Liver (tissue), 3 donors: ENCODE measurements around the gene CDH13.

Source experiments
- GABPA ChIP-seq, 2 donors: IDR thresholded peaks in 1 of 2; conservative IDR thresholded peaks in 1 of 2; 2 replicates each; pipeline ENCODE4 v1.6.1; 2016; ENCODE audit warnings: antibody characterized with exemption in 2 of 2, mild to moderate bottlenecking in 1 of 2, moderate library complexity in 1 of 2
- JUND ChIP-seq, 2 donors: IDR thresholded peaks; 2 replicates each; pipeline ENCODE4 v1.6.1; 2016; ENCODE audit warnings: antibody characterized with exemption in 2 of 2
- RAD21 ChIP-seq, 2 donors: IDR thresholded peaks; 2 replicates each; pipeline ENCODE4 v1.6.1; 2016; ENCODE audit warnings: antibody characterized with exemption in 2 of 2, mild to moderate bottlenecking in 2 of 2
- SP1 ChIP-seq: IDR thresholded peaks from 2 replicates; pipeline ENCODE4 v1.6.1; 2018; ENCODE audit warnings: antibody characterized with exemption, mild to moderate bottlenecking
- TAF1 ChIP-seq: conservative IDR thresholded peaks from 2 replicates; pipeline ENCODE4 v1.6.1; 2016; ENCODE audit warnings: antibody characterized with exemption, mild to moderate bottlenecking
- TF ChIP-seq, protein P1 (sequence below): fragments of 150-350 bp; IDR thresholded peaks from 2 replicates; pipeline ENCODE4 v1.5.1; 2017; ENCODE audit warnings: improper control_type of control experiment, low read depth, low read length; ENCODE audit not compliant: missing input control
- TF ChIP-seq, protein P2 (sequence below): IDR thresholded peaks from 2 replicates; pipeline ENCODE4 v1.6.1; 2016; ENCODE audit warnings: antibody characterized with exemption
- TF ChIP-seq, protein P3 (sequence below): IDR thresholded peaks from 2 replicates; pipeline ENCODE4 v1.6.1; 2016; ENCODE audit warnings: antibody characterized with exemption, mild to moderate bottlenecking
- TF ChIP-seq, protein P4 (sequence below): IDR thresholded peaks from 2 replicates; pipeline ENCODE4 v1.6.1; 2016; ENCODE audit warnings: antibody characterized with exemption
- donor health status: healthy.
- donor health status: healthy.

DNA sequence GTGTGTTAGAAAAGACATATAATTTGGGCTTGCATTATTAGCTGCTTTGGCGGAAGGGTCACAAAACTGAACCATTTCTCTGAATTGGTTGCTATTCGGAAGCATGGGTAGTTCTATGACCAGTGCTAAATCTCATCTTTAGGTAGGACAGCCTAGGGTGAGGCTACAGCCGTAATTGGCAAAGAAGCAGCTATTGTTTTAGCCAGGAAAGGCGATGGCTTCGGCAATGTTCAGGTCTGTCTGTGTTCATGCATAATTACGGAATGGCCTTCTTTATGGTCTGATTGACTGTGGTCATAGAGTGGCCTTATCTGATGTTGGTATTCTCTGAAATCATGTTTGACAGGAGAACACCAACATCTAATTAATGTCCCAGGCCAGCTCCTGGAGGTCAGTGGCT is 812.6 kb downstream of the CDH13 start:
- TF ChIP-seq, protein P1, sequence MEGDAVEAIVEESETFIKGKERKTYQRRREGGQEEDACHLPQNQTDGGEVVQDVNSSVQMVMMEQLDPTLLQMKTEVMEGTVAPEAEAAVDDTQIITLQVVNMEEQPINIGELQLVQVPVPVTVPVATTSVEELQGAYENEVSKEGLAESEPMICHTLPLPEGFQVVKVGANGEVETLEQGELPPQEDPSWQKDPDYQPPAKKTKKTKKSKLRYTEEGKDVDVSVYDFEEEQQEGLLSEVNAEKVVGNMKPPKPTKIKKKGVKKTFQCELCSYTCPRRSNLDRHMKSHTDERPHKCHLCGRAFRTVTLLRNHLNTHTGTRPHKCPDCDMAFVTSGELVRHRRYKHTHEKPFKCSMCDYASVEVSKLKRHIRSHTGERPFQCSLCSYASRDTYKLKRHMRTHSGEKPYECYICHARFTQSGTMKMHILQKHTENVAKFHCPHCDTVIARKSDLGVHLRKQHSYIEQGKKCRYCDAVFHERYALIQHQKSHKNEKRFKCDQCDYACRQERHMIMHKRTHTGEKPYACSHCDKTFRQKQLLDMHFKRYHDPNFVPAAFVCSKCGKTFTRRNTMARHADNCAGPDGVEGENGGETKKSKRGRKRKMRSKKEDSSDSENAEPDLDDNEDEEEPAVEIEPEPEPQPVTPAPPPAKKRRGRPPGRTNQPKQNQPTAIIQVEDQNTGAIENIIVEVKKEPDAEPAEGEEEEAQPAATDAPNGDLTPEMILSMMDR = no peak
- TF ChIP-seq, protein P2, sequence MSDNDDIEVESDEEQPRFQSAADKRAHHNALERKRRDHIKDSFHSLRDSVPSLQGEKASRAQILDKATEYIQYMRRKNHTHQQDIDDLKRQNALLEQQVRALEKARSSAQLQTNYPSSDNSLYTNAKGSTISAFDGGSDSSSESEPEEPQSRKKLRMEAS = no peak
- TF ChIP-seq, protein P3, sequence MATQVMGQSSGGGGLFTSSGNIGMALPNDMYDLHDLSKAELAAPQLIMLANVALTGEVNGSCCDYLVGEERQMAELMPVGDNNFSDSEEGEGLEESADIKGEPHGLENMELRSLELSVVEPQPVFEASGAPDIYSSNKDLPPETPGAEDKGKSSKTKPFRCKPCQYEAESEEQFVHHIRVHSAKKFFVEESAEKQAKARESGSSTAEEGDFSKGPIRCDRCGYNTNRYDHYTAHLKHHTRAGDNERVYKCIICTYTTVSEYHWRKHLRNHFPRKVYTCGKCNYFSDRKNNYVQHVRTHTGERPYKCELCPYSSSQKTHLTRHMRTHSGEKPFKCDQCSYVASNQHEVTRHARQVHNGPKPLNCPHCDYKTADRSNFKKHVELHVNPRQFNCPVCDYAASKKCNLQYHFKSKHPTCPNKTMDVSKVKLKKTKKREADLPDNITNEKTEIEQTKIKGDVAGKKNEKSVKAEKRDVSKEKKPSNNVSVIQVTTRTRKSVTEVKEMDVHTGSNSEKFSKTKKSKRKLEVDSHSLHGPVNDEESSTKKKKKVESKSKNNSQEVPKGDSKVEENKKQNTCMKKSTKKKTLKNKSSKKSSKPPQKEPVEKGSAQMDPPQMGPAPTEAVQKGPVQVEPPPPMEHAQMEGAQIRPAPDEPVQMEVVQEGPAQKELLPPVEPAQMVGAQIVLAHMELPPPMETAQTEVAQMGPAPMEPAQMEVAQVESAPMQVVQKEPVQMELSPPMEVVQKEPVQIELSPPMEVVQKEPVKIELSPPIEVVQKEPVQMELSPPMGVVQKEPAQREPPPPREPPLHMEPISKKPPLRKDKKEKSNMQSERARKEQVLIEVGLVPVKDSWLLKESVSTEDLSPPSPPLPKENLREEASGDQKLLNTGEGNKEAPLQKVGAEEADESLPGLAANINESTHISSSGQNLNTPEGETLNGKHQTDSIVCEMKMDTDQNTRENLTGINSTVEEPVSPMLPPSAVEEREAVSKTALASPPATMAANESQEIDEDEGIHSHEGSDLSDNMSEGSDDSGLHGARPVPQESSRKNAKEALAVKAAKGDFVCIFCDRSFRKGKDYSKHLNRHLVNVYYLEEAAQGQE = no peak
- no peak for TF ChIP-seq JUND (IDR thresholded peaks at IDR 0.05)
- TF ChIP-seq GABPA (IDR thresholded peaks at IDR 0.05 in 1 of 2, conservative IDR thresholded peaks at IDR 0.05 in 1 of 2) = no peak
- TF ChIP-seq TAF1 = no peak
- TF ChIP-seq, protein P4, sequence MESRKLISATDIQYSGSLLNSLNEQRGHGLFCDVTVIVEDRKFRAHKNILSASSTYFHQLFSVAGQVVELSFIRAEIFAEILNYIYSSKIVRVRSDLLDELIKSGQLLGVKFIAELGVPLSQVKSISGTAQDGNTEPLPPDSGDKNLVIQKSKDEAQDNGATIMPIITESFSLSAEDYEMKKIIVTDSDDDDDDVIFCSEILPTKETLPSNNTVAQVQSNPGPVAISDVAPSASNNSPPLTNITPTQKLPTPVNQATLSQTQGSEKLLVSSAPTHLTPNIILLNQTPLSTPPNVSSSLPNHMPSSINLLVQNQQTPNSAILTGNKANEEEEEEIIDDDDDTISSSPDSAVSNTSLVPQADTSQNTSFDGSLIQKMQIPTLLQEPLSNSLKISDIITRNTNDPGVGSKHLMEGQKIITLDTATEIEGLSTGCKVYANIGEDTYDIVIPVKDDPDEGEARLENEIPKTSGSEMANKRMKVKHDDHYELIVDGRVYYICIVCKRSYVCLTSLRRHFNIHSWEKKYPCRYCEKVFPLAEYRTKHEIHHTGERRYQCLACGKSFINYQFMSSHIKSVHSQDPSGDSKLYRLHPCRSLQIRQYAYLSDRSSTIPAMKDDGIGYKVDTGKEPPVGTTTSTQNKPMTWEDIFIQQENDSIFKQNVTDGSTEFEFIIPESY = no peak
- TF ChIP-seq RAD21 (IDR thresholded peaks at IDR 0.05) = no peak
- no peak for TF ChIP-seq SP1
